Measurements from ENCODE around the gene DCTD.

Gene DCTD

GRCh38 chr4:182890202-182890601 lies 27.0 kb downstream of the DCTD start:
- no peak for DNase-seq (ENCODE audit: low read depth)

GRCh38 chr4:182888891-182889290 lies 28.3 kb downstream of the DCTD start:
- no peak for DNase-seq (ENCODE audit: low read depth)

- DNase-seq (ENCODE audit: low read depth): no peak
Measured at GRCh38 chr4:182886768-182887167, 30.4 kb downstream of the DCTD start.

- no peak for DNase-seq (ENCODE audit: low read depth)
Measured at GRCh38 chr4:182886205-182886604, 31.0 kb downstream of the DCTD start.

- no peak for DNase-seq (ENCODE audit: low read depth)
Measured at GRCh38 chr4:182885738-182886077, 31.5 kb downstream of the DCTD start.

- DNase-seq (ENCODE audit: low read depth): no peak
Measured at GRCh38 chr4:182885022-182885737, 32.0 kb downstream of the DCTD start.

GRCh38 chr4:182884040-182884439 lies 33.1 kb downstream of the DCTD start:
- DNase-seq (ENCODE audit: low read depth): no peak

- DNase-seq (ENCODE audit: low read depth): no peak
Measured at GRCh38 chr4:182883351-182883750, 33.8 kb downstream of the DCTD start.

GRCh38 chr4:182881914-182882313 lies 35.3 kb downstream of the DCTD start:
- no peak for DNase-seq (ENCODE audit: low read depth)

GRCh38 chr4:182880387-182881356 lies 36.5 kb downstream of the DCTD start:
- no peak for DNase-seq (ENCODE audit: low read depth)

- no peak for DNase-seq (ENCODE audit: low read depth)
Measured at GRCh38 chr4:182879913-182880312, 37.3 kb downstream of the DCTD start.

- DNase-seq (ENCODE audit: low read depth): no peak
Measured at GRCh38 chr4:182878633-182879495, 38.3 kb downstream of the DCTD start.

- no peak for DNase-seq (ENCODE audit: low read depth)
Measured at GRCh38 chr4:182877326-182877883, 39.8 kb downstream of the DCTD start.

GRCh38 chr4:182876427-182876826 lies 40.8 kb downstream of the DCTD start:
- DNase-seq (ENCODE audit: low read depth): no peak

- DNase-seq (ENCODE audit: low read depth): no peak
Measured at GRCh38 chr4:182875453-182876405, 41.5 kb downstream of the DCTD start.

- no peak for DNase-seq (ENCODE audit: low read depth)
Measured at GRCh38 chr4:182874797-182875345, 42.3 kb downstream of the DCTD start.

- no peak for DNase-seq (ENCODE audit: low read depth)
Measured at GRCh38 chr4:182874304-182874751, 42.9 kb downstream of the DCTD start.

GRCh38 chr4:182873726-182874125 lies 43.5 kb downstream of the DCTD start:
- no peak for DNase-seq (ENCODE audit: low read depth)

GRCh38 chr4:182873289-182873688 lies 43.9 kb downstream of the DCTD start:
- DNase-seq (ENCODE audit: low read depth): no peak

- no peak for DNase-seq (ENCODE audit: low read depth)
Measured at GRCh38 chr4:182872886-182873285, 44.3 kb downstream of the DCTD start.
